Activated CD4-positive, alpha-beta memory T cell treated with anti-CD3 and anti-CD28 coated beads, Interleukin-2, amount 10 ng/mL, durations not matched to agents 7 days and 5 days (primary cell): ENCODE data around the gene USP24. TPM values are rescaled to one million over a fixed set of nuclear protein-coding genes. Genes with fewer than 3 reads are reported as not detected.

Source experiments
- CTCF ChIA-PET: fragments of 350-600 bp; sonication (Branson Sonifier 250); formaldehyde crosslinking; loops from one replicate; lab custom pipeline; 2021; ENCODE audit warnings: antibody characterized with exemption, inconsistent platforms; lab: Charles Lee
- POLR2A ChIA-PET: fragments of 350-600 bp; sonication (Branson Sonifier 250); formaldehyde crosslinking; loops from one replicate; lab custom pipeline; 2021; ENCODE audit warnings: antibody characterized with exemption; lab: Charles Lee
- DNase-seq: peaks from one replicate; pipeline ENCODE4 v3.0.0-alpha.2; 2020
- H3K27ac Mint-ChIP-seq: one replicate; pipeline ENCODE4 v1.8.0; 2021; ENCODE audit warnings: mild to moderate bottlenecking, mixed read lengths
- H3K27me3 Mint-ChIP-seq: one replicate; pipeline ENCODE4 v1.8.0; 2021; ENCODE audit warnings: mixed read lengths
- H3K36me3 Mint-ChIP-seq: one replicate; pipeline ENCODE4 v1.8.0; 2021; ENCODE audit warnings: low read depth, mixed read lengths
- H3K4me1 Mint-ChIP-seq: one replicate; pipeline ENCODE4 v1.8.0; 2021; ENCODE audit warnings: mixed read lengths
- H3K4me3 Mint-ChIP-seq: one replicate; pipeline ENCODE4 v1.8.0; 2021; ENCODE audit warnings: mild to moderate bottlenecking, mixed read lengths
- H3K9me3 Mint-ChIP-seq: one replicate; pipeline ENCODE4 v1.8.0; 2021; ENCODE audit warnings: mixed read lengths
- total RNA-seq, 2 experiments: library from RNA; stranded (reverse); gene quantifications; one replicate each; pipeline ENCODE4 v1.2.3, GENCODE V29; 2021

USP24 gene
- total RNA-seq, 2 experiments from 2014 or later, result 34.9 to 35.6 TPM

DNA sequence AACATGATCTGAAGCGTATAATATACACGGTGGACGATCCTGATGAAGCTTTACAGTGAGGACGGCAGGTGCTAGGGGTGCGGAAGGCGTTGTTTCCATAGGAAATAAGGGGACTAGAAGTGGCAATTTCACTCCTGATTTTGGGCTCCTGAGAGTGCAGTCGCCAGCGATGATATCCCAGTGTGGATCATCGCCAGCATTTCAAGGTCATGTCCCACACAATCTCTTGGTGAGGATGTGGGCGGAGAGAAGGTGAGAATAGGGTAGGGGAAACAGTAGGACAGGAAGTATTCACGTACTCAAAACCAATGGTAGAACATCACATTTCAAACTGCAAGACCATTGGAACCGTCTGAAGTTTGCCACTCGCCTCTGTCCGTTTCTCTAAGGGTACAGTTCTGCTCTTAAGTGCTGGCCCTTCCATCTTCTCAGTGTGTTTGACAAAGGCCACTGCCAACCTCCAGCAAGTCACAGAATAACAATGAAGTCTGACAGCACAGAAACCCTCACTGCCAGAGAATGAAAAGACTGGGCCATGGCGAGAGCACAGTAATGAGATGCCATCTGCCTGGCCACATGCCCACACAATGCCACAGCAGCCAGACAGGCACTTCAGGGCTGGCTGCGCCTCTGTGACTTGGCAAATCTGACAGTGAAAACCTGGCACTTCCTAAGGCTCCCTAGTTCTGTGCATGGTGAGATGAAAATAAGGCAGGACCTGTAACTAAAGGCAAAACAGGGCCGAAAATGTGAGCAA is 148.0 kb downstream of the USP24 start:
- Mint-ChIP-seq H3K27ac (no peak overlapping the region), H3K27me3 (no peaks in the 10 kb centered on the region), H3K36me3 (peaks cover 45% of the 10 kb centered on the region), H3K4me3 (no peak overlapping the region), H3K9me3 (no peaks in the 10 kb centered on the region), H3K4me1 (peaks cover 10% of the 10 kb centered on the region)
- ChIA-PET POLR2A (no interaction called here), CTCF (interaction anchor here (1.1 kb wide), 1 partner anchor 45 kb away, joined by 4 read pairs; no protein-coding TSS in a partner anchor)
- no peak for DNase-seq

DNA sequence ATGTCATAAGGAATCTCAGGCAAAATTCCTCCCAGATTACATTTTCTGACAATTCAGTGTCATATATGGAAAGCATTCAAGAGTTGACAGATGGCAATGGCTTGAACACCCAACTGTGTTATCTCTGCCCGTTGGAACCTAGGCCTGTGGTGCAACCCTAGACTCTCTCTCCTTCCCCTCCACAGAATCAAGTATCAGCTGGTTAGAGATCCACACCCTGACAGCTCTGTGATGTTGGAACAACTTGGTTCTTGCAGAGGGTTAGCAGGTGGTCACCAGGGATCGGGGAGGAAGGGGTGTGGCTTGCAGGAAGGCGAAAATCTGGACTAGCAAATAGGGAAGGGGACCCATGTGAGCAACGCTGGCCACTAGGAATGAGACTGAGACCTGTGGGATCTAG is 149.5 kb downstream of the USP24 start:
- no peaks in the 10 kb centered on the region for H3K4me1 Mint-ChIP-seq
- ChIA-PET POLR2A (no interaction called here), CTCF (no interaction called here)
- H3K27me3 Mint-ChIP-seq, result no peaks in the 10 kb centered on the region
- peaks cover 31% of the 10 kb centered on the region for H3K36me3 Mint-ChIP-seq
- no peaks in the 10 kb centered on the region for H3K9me3 Mint-ChIP-seq
- H3K4me3 Mint-ChIP-seq, result no peak overlapping the region
- no peak for DNase-seq
- no peak overlapping the region for H3K27ac Mint-ChIP-seq

DNA sequence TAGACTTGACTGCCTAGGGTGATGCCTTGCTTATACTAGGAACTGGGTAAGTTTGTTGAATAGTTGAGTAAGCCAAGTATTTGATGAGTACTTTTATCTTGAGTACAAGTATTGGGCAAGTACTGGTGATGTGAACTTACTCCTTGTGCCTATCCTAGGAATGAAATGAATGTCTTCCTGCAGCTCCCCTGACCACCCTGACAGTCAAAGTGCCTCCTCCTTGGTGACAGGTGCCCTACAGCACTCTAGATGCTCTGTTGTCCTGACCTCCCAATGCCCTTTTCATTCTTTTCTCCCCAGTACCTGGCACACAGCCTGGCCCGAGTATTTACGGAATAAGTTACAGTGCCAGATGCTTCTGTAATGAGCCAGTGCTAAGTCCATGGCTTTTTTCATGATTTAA is 150.3 kb downstream of the USP24 start:
- Mint-ChIP-seq H3K4me3 (no peak overlapping the region), H3K27me3 (no peaks in the 10 kb centered on the region), H3K9me3 (no peaks in the 10 kb centered on the region), H3K27ac (no peak overlapping the region), H3K36me3 (peaks cover 23% of the 10 kb centered on the region), H3K4me1 (peaks cover 2% of the 10 kb centered on the region)
- DNase-seq, result no peak
- ChIA-PET POLR2A (no interaction called here), CTCF (no interaction called here)

DNA sequence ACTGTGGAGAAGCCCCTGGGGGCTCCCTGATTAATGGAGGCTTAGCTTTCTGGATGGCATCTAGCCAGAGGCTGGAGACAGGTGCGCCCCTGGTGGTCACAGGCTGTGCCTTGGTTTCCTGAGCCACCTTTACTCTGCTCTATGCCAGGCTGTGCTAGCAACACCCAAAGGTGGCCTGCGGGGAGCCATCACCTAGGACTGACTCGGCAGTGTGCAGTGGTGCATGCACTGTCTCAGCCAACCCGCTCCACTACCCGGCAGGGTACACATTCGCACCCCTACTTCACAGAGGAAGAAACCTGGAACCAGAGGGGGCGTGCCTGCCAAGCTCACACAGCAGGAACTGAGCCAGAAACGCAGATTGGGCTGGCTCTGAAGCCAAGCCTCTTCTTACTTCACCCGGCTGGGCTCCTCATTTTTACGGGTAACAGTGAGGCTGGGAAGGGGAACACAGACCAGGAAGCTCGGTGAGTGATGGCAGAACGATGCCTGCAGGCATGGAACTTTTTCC is 151.0 kb downstream of the USP24 start:
- ChIA-PET POLR2A (no interaction called here), CTCF (interaction anchor here (1.0 kb wide), 2 partner anchors 42 to 213 kb away, joined by 3 to 4 read pairs; no protein-coding TSS in a partner anchor)
- peaks cover 18% of the 10 kb centered on the region for H3K36me3 Mint-ChIP-seq
- H3K27me3 Mint-ChIP-seq, result no peaks in the 10 kb centered on the region
- no peak overlapping the region for H3K4me3 Mint-ChIP-seq
- H3K27ac Mint-ChIP-seq, result no peak overlapping the region
- H3K9me3 Mint-ChIP-seq, result no peaks in the 10 kb centered on the region
- peaks cover 2% of the 10 kb centered on the region for H3K4me1 Mint-ChIP-seq
- DNase-seq, result no peak

DNA sequence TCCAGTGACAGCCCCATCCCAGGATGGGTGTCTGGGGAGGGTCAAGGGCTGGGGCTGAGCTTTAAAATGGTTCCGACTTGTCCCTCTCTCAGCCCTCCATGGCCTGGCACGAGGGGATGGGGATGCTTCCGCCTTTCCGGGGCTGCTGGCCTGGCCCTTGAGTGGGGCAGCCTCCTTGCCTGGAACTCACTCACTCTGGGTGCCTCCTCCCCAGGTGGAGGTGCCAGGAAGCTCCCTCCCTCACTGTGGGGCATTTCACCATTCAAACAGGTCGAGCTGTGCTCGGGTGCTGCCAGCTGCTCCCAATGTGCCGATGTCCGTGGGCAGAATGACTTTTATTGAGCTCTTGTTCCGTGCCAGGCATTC is 151.6 kb downstream of the USP24 start:
- Mint-ChIP-seq H3K36me3 (peaks cover 12% of the 10 kb centered on the region), H3K27me3 (no peaks in the 10 kb centered on the region), H3K4me3 (no peak overlapping the region), H3K9me3 (no peaks in the 10 kb centered on the region), H3K27ac (no peak overlapping the region), H3K4me1 (peaks cover 2% of the 10 kb centered on the region)
- ChIA-PET POLR2A (no interaction called here), CTCF (interaction anchor here (1.0 kb wide), 2 partner anchors 41 to 213 kb away, joined by 3 to 4 read pairs; no protein-coding TSS in a partner anchor)
- no peak for DNase-seq

DNA sequence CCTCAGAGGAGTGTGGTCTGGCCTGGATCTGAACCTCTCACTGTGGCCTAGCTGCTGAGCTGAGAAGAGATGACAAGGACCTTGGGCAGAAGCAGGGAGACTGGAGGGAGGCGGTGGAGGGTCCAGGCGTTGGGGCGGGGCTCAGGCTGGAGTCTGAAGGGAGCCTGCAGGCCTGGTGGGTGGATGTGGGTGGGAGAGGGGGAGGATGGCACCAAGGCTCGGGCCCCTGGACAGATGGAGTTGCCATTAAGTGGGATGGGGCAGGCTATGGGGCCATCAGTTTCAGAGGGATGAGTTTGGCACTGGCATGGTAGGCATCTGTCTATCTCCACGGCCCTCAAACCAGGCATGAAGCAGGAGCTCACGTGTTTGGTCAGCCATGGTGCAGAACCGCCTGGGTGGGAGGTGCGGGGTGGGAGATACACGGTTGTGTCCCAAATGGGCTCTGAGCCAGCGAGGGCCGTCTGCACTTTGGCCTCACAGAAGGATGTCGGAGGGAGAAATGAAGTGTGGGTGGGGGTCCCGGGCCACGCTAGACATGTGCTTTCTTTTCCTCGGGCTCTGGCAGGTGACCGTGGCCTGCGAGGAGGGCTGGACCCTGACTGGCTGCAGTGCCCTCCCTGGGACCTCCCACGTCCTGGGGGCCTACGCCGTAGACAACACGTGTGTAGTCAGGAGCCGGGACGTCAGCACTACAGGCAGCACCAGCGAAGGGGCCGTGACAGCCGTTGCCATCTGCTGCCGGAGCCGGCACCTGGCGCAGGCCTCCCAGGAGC is 152.2 kb downstream of the USP24 start:
- DNase-seq, result no peak
- peaks cover 2% of the 10 kb centered on the region for H3K4me1 Mint-ChIP-seq
- POLR2A ChIA-PET, result no interaction called here
- no peak overlapping the region for H3K27ac Mint-ChIP-seq
- H3K27me3 Mint-ChIP-seq, result no peaks in the 10 kb centered on the region
- H3K4me3 Mint-ChIP-seq, result no peak overlapping the region
- H3K36me3 Mint-ChIP-seq, result peaks cover 11% of the 10 kb centered on the region
- no peaks in the 10 kb centered on the region for H3K9me3 Mint-ChIP-seq
- CTCF ChIA-PET, result interaction anchor here (1.0 to 3.9 kb wide), 2 partner anchors 8 to 214 kb away, joined by 3 to 13 read pairs; no protein-coding TSS in a partner anchor

DNA sequence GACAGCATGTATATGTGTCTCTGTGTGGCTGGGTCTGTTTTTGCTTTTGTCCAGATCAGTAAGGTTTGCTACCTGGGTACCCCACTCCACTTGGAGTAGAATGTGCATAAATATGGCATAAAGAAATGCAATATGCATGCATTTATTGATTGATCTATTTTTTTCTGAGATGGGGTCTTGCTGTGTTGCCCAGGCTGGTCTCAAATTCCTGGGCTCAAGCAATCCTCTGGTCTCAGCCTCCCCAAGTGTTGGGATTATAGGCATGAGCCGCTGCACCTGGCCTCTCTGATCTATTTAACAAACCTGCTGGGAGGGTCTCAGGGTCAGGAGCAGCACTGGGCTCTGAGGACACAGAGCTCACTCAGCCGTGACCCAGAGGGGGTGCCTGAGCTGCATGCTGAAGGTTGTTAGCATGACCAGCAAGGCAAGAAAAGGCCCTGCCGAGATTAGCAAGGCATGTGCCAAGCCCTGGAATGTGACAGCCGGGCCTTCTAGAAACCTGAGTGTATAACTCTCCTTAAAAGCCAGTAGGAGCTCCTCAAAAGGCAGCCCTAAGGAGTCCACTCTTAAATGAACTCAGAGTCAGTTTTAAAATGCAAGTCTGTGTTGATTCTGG is 153.3 kb downstream of the USP24 start:
- Mint-ChIP-seq H3K27ac (no peak overlapping the region), H3K4me3 (no peak overlapping the region), H3K9me3 (no peaks in the 10 kb centered on the region), H3K36me3 (peaks cover 3% of the 10 kb centered on the region), H3K4me1 (peaks cover 2% of the 10 kb centered on the region), H3K27me3 (no peaks in the 10 kb centered on the region)
- no peak for DNase-seq
- ChIA-PET CTCF (interaction anchor here (3.9 kb wide), 1 partner anchor 9 kb away, joined by 13 read pairs; no protein-coding TSS in a partner anchor), POLR2A (no interaction called here)

DNA sequence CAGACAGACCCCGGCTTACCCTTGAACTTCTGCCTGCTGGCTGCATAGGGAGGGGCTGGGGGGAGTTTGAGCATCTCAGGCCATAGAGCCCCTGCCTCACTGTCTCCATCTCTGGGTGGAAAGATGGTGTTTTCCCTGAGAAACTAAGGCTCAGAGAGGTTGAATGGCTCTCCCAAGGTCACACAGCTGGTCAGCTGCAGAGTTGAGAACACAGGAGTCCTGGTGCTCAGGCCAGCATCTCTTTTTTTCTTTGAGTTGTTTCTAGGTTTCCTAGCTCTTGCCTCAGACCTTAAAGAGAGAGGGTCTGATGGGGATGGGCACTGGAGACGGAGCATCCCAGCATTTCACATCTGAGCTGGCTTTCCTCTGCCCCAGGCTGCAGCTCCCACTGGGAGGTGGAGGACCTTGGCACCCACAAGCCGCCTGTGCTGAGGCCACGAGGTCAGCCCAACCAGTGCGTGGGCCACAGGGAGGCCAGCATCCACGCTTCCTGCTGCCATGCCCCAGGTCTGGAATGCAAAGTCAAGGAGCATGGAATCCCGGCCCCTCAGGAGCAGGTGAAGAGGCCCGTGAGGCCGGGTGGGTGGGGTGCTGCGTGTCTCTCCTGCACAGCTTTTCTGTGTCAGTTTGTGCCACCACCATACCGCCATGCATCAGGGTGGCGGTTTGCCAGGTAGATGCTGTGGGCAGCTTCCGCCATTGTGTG is 154.0 kb downstream of the USP24 start:
- Mint-ChIP-seq H3K4me1 (peaks cover 2% of the 10 kb centered on the region), H3K9me3 (no peaks in the 10 kb centered on the region), H3K27me3 (no peaks in the 10 kb centered on the region), H3K27ac (no peak overlapping the region), H3K4me3 (no peak overlapping the region), H3K36me3 (no peaks in the 10 kb centered on the region)
- POLR2A ChIA-PET, result no interaction called here
- CTCF ChIA-PET, result interaction anchor here (3.9 kb wide), 1 partner anchor 10 kb away, joined by 13 read pairs; no protein-coding TSS in a partner anchor
- no peak for DNase-seq

DNA sequence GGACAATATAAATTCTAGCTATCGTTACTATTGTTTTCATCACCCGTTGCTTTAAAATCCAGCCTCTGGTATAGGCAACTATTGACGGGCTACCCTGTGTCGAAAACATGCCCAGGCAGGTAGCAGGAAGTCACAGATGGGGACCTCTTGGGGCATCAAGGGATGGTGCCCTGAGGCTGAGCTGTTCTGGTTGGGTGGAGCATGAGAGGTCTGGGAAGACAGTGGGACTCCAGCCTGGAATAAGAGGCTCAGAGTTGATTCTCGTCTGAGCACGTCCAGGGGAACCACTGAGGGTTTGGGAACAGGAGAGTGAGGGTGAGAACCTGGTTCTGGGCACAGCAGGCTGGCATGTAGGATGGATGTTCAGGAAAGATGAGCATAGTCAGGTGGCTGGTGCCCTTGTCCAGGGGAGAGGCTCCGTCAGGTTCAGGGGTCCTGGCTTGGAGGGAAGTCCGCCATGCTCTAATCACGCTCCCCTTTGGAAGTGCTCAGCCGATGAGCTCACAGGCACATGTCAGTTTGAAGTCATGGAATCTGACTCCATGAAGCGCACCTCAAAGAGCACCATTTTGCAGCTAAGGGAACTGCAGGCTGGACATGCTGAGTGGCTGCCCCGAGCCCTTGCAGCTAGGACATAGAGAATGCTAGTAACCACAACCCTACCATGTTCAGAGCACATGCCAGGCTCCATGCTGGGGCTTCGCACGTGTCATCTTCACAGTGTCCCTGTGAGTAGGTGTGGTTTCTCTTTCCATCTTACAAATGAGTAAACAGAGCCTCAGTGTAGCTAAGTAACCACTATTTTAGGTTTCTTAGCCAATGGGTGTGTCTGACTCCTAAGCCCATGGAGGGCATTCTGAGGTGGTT is 154.8 kb downstream of the USP24 start:
- DNase-seq, result no peak
- H3K27me3 Mint-ChIP-seq, result no peaks in the 10 kb centered on the region
- H3K4me1 Mint-ChIP-seq, result peaks cover 2% of the 10 kb centered on the region
- ChIA-PET POLR2A (no interaction called here), CTCF (interaction anchor here (3.9 kb wide), 1 partner anchor 11 kb away, joined by 13 read pairs; no protein-coding TSS in a partner anchor)
- H3K9me3 Mint-ChIP-seq, result no peaks in the 10 kb centered on the region
- no peak overlapping the region for H3K4me3 Mint-ChIP-seq
- H3K27ac Mint-ChIP-seq, result no peak overlapping the region
- H3K36me3 Mint-ChIP-seq, result no peaks in the 10 kb centered on the region

DNA sequence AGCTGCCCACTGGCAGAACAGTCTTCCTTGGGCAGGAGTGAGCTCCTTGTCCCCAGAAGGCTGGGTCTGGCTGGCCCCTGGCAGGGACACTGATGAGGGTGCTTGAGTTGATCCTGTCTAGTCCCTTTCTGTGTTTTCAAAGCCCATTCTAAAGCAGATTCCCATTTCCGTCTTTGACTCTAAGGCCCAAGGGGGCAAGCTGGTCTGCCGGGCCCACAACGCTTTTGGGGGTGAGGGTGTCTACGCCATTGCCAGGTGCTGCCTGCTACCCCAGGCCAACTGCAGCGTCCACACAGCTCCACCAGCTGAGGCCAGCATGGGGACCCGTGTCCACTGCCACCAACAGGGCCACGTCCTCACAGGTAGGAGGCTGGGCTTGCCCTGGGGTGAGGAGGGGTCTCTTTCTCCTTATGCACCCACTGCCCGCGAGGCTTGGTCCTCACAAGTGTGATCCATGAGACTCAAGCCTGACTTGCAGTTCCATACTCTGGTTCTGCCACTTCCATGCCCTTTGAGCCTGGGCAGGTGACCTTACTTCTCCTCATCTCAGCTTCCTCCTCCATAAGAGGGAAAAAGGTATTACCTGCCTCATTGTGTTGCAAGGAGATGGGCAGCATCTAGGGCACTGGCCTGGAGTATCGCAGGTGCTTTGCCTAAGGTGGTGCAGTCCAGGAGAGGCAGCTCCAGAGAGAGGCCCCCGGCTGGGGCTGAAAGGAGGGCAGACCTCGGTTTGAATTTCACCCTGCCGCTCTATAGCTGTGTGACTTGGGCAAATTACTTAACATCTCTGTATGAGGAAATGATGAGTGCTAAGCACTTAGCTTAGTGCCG is 155.6 kb downstream of the USP24 start:
- ChIA-PET CTCF (interaction anchor here (3.9 kb wide), 1 partner anchor 12 kb away, joined by 13 read pairs; no protein-coding TSS in a partner anchor), POLR2A (no interaction called here)
- no peaks in the 10 kb centered on the region for H3K27me3 Mint-ChIP-seq
- no peak overlapping the region for H3K4me3 Mint-ChIP-seq
- H3K4me1 Mint-ChIP-seq, result peaks cover 2% of the 10 kb centered on the region
- H3K27ac Mint-ChIP-seq, result no peak overlapping the region
- H3K36me3 Mint-ChIP-seq, result no peaks in the 10 kb centered on the region
- no peak for DNase-seq
- no peaks in the 10 kb centered on the region for H3K9me3 Mint-ChIP-seq

DNA sequence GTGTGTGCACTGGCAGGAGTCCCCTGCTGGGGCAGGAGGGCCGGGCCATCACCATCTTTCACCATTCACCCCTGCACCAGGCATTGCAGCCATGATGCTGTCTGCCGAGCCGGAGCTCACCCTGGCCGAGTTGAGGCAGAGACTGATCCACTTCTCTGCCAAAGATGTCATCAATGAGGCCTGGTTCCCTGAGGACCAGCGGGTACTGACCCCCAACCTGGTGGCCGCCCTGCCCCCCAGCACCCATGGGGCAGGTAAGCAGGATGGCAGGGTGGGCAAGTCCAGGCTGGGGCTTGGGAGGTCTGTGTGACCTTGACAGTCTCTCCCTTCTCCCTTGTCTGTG is 157.2 kb downstream of the USP24 start:
- Mint-ChIP-seq H3K9me3 (no peaks in the 10 kb centered on the region), H3K27ac (no peak overlapping the region), H3K4me3 (no peak overlapping the region), H3K27me3 (no peaks in the 10 kb centered on the region), H3K4me1 (peaks cover 2% of the 10 kb centered on the region), H3K36me3 (no peaks in the 10 kb centered on the region)
- CTCF ChIA-PET, result no interaction called here
- POLR2A ChIA-PET, result no interaction called here
- DNase-seq, result no peak
